Suprapubic skin (tissue), 4 donors: ENCODE measurements around the gene EYS.

ENCODE experiments used
- EP300 ChIP-seq: sonication (generic); formaldehyde crosslinking; IDR thresholded peaks from one replicate; pipeline ENCODE4 v1.6.1; 2017; ENCODE audit warnings: antibody characterized with exemption
- POLR2A ChIP-seq, 2 donors: fragments of 450-650 bp; IDR thresholded peaks; one replicate each; pipeline ENCODE4 v1.6.1; 2017; ENCODE audit warnings: antibody characterized with exemption in 2 of 2, mild to moderate bottlenecking in 2 of 2, moderate library complexity in 2 of 2
- POLR2AphosphoS5 ChIP-seq, 3 donors: sonication (generic); formaldehyde crosslinking; IDR thresholded peaks; one replicate each; pipeline ENCODE4 v1.6.1; 2017; ENCODE audit warnings: antibody characterized with exemption in 3 of 3
- TF ChIP-seq, protein P1 (sequence below), 2 donors: fragments of 200-600 bp in 1 of 2; fragments of 450-650 bp in 1 of 2; sonication (generic) in 1 of 2; IDR thresholded peaks; one replicate each; pipeline ENCODE4 v1.5.1; 2016 to 2019; ENCODE audit warnings: antibody characterized with exemption in 2 of 2, mild to moderate bottlenecking in 1 of 2, moderate library complexity in 1 of 2

DNA sequence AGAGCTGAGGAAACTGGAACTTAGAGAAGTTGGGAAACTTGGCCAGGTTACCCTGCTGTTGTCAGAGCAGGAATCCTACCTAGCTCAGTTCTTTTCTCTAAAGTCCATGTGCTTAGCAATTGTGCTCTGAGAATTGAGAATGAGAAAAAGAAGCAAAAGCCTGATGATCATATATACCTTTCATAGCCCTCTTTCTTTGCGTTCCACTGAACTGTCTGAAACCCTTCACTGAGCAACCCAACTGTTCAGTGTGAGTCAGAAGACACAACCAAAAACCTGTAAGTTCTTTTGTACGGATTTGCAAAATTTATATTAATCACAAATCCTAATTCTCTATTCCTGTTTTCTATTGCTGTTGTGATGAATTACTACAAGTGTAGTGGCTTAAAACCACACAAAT lies 1990.9 kb downstream of the EYS start:
- TF ChIP-seq POLR2AphosphoS5 (IDR thresholded peaks at IDR 0.05) (no peak), EP300 (no peak), POLR2A (IDR thresholded peaks at IDR 0.05) (no peak)
- TF ChIP-seq, protein P1, sequence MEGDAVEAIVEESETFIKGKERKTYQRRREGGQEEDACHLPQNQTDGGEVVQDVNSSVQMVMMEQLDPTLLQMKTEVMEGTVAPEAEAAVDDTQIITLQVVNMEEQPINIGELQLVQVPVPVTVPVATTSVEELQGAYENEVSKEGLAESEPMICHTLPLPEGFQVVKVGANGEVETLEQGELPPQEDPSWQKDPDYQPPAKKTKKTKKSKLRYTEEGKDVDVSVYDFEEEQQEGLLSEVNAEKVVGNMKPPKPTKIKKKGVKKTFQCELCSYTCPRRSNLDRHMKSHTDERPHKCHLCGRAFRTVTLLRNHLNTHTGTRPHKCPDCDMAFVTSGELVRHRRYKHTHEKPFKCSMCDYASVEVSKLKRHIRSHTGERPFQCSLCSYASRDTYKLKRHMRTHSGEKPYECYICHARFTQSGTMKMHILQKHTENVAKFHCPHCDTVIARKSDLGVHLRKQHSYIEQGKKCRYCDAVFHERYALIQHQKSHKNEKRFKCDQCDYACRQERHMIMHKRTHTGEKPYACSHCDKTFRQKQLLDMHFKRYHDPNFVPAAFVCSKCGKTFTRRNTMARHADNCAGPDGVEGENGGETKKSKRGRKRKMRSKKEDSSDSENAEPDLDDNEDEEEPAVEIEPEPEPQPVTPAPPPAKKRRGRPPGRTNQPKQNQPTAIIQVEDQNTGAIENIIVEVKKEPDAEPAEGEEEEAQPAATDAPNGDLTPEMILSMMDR (IDR thresholded peaks at IDR 0.05): no peak
